A172 (cell line): ENCODE measurements around the gene DSC3. TPM values are rescaled to one million over a fixed set of nuclear protein-coding genes. Genes with fewer than 3 reads are reported as not detected.
A peak's percentile ranks its signal among the peaks of the same experiment; 100 is the strongest.

Experiments
- DNase-seq: peaks from one replicate; pipeline ENCODE4 v3.0.0-alpha.2; 2015; ENCODE audit warnings: low spot score
- total RNA-seq: library from RNA; depleted of rRNA; stranded (reverse); fragments of >200 nt; shearing (Covaris generic); gene quantifications from 2 replicates; pipeline ENCODE4 v1.2.3, GENCODE V29; 2014; rRNA removed

The DSC3 gene
- total RNA-seq, 1 experiment from 2014 or later: not detected

DNA sequence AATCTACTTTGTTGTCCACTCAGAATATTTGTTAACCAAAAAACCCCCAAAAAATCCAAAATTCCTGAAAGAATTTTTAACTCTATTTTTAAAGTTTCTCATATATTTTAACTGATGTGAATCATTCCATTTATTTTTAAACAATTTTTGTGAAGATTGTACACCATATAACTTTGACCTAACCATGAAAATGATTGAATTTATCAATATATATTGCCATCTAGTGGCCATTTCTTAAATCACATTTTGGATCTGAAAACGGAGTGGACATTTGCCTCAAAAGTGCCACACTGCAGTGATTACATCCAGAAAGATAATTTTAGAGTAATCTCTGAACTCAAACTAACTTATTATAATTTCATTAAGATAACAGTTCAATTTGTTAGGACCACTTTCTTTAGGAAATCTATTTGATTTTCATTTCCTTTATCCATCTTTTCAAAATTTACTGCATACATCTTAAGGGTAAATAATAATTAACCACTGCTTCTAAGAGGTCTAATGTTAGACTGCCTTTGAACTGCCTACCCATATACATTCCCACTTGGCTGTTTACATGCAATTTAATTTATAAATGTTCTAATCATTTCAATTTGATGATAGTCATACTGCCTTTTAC is 71.1 kb downstream of the DSC3 start:
- DNase-seq: peak; percentile 26

DNA sequence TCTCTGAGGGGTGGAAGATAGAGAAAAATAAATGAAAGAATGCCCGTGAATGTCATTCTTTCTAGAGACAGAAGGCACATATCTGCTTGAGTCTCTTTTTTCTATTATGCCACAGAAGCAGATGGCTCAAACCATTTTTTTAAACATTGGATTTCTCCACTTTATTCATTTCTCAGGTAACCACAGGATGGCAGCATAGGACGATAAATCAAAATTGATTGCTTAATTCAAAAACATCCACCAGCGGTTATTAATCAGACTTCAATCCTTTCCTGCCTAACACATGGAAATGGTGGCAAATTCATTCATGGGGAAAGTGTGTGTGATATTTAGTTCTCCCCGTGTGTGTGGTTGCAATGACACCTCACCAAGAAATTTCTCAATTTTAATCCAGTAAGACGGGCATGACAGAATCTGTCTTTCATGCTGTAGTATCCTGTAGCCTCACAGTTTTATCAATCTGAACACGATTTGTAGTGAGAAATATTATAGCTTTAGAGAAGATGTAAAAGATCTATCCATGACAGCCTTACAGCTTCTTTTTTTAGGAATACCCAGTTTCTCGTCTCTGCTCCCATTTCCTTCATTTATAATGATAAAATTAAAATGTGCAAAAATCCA is 72.2 kb downstream of the DSC3 start:
- peak; percentile 43 for DNase-seq

- DNase-seq: no peak
Measured at GRCh38 chr18:30969670-30970170, 72.8 kb downstream of the DSC3 start.

GRCh38 chr18:30967701-30968100 is 74.8 kb downstream of the DSC3 start:
- no peak for DNase-seq

DNA sequence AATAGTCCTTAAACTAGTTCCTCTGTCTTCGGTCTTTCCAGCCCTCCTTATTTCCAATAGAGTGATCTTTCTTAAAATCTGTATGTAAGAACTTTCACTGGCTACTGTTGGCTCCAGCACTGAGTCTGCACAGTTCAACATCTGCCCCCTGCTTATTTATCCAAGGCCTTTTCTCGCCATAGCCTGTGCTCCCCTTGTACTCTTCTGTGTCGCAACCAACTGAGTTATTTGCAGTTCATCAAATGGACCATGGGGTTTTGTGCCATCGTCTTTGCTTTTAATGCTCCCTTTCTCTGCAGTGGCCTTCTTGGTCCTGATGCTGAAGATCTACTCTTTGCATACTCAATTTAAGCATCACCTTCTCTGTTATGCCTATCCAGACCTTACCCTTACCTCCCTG is 77.3 kb downstream of the DSC3 start:
- DNase-seq: no peak

- DNase-seq: no peak
Measured at GRCh38 chr18:30960661-30961060, 81.9 kb downstream of the DSC3 start.

DNA sequence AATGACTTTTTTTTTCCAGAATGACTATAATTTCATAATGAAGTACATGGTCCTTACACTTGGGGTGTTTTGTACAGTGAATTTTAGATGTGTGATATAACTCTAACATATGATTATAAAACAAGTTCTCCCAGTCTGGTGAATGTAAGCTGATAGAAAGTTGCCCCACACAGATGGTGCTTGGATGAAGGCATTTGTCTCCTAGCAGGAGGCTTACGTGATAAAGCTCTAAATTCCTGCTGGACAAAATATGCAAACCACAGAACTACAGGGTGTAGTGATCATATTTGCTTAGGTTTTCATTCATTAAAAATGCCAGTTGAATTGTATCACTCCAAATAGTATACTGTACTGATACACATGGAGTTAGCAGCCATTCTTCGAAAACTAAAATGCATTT is 85.5 kb downstream of the DSC3 start:
- DNase-seq: no peak

- DNase-seq: no peak
Measured at GRCh38 chr18:30954262-30954661, 88.3 kb downstream of the DSC3 start.

DNA sequence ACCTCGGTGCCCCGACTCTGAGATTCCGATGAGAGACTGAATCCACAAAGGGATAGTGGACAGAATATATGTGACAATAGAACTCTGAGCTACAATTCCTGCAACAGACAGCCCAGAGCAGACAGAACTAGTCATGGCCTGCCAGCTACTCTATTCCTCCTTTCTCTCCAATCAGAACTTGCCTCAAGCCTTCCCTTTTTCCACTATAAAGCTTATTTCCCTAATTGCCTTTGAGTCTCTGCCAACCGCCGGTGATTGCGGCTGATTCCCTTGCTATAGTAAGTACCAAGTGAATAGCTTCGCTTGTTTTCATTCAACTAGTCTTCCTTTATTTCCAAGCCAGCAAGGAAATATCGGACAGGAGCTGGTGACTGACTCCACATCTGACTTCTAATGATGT is 96.8 kb downstream of the DSC3 start:
- DNase-seq: no peak

DNA sequence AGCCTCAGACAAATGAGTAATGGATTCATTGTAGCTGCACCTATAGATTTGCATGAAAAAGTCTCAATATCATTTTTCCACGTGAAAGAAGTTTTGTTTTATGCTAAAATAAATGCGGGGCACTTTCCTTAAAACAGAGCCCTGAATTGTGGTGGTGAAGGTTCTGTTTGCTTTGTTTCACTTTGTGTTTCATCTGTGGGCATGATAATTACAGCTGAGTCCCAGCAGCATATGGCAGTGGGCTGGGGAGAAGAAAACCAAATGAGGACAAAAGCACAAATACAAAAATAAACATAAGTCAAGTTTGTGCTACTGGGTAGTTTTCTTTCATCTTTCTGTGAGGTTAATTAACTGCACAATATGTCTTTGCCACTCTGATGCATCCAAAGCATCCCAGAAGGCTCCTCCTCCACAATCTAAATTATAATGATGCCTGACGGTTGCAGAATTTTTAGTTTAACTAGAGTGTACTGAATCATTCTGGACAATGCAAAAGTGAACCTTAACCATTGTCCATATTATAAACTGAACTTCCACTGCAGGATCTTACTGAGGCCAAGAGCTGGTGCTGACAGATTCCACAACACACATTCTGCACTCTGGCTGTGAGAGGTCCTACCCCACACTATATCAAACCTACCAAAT is 97.6 kb downstream of the DSC3 start:
- DNase-seq: no peak

GRCh38 chr18:30940952-30941539 is 101.5 kb downstream of the DSC3 start:
- no peak for DNase-seq

Other genes starting within 250 kb of the DSC3 start
- not detected in 2 replicates for gene DSC2, start 59.7 kb upstream of the DSC3 start, total RNA-seq
- gene DSC1, start 120.1 kb upstream of the DSC3 start, total RNA-seq: not detected in 2 replicates